Measurements from ENCODE around the gene SPRR1A. TPM values are rescaled to one million over a fixed set of nuclear protein-coding genes. Genes with fewer than 3 reads are reported as not detected.

Gene SPRR1A
- total and polyA plus RNA-seq, 10 of the 15 experiments (the other 5 are each of a cell fraction or from before 2014, with no cell fraction given) = not detected

- no peak for TF ChIP-seq ATF7 (IDR thresholded peaks at IDR 0.05; ENCODE audit: low read depth)
- no peak for TF ChIP-seq NFYB (IDR thresholded peaks at IDR 0.05; ENCODE audit: insufficient read depth, low read depth, low read length)
- no peak for TF ChIP-seq CREB1 (IDR thresholded peaks at IDR 0.05; ENCODE audit: low read depth)
- TF ChIP-seq YY1 (IDR thresholded peaks at IDR 0.05; ENCODE audit: low read depth, low read length) = no peak
- no peak for TF ChIP-seq FOS (IDR thresholded peaks at IDR 0.05; ENCODE audit: borderline replicate concordance, extremely low read depth, insufficient read length)
- no peak for TF ChIP-seq TARDBP (IDR thresholded peaks at IDR 0.05; ENCODE audit: borderline replicate concordance)
- TF ChIP-seq RFX5 (IDR thresholded peaks at IDR 0.05; ENCODE audit: low read depth, low read length) = no peak
- no peak for TF ChIP-seq ZNF24 (IDR thresholded peaks at IDR 0.05)
- TF ChIP-seq NFIC (IDR thresholded peaks at IDR 0.05; ENCODE audit: low read depth, low read length) = no peak
Observed at GRCh38 chr1:152981146-152981871, 2.6 kb upstream of the SPRR1A start (continued).

- ChIA-PET RAD21 (ENCODE audit: unreplicated experiment) (no interaction called here), POLR2A (no interaction called here)
- TF ChIP-seq PRDM15 (CRISPR knock-in tag; IDR thresholded peaks at IDR 0.05) = no peak
- no peak for TF ChIP-seq TBL1XR1 (IDR thresholded peaks at IDR 0.05; ENCODE audit: low read depth, low read length)
- TF ChIP-seq SKIL (IDR thresholded peaks at IDR 0.05; ENCODE audit: low read depth, poor library complexity, severe bottlenecking) = no peak
- no peak for TF ChIP-seq ZSCAN29 (IDR thresholded peaks at IDR 0.05)
- TF ChIP-seq SMAD5 (IDR thresholded peaks at IDR 0.05; ENCODE audit: low read depth) = no peak
- no peak for TF ChIP-seq EED (IDR thresholded peaks at IDR 0.05; ENCODE audit: low read depth)
- TF ChIP-seq POU2F2 (IDR thresholded peaks at IDR 0.05; ENCODE audit: borderline replicate concordance, low read depth, low read length) = no peak
- TF ChIP-seq SMARCA5 (IDR thresholded peaks at IDR 0.05) = no peak
- no peak for TF ChIP-seq NBN (IDR thresholded peaks at IDR 0.05)
- no peak for TF ChIP-seq FOS (IDR thresholded peaks at IDR 0.05; ENCODE audit: borderline replicate concordance, extremely low read depth, insufficient read length)
- TF ChIP-seq ZZZ3 (IDR thresholded peaks at IDR 0.05; ENCODE audit: control insufficient read depth, insufficient read length, low read depth) = no peak
- TF ChIP-seq MEF2A (IDR thresholded peaks at IDR 0.05; ENCODE audit: insufficient read depth, low read depth, low read length) = no peak
Observed at GRCh38 chr1:152982076-152982475, 1.8 kb upstream of the SPRR1A start.

More at GRCh38 chr1:152982076-152982475, 1.8 kb upstream of the SPRR1A start:
- FAIRE-seq (no peak), DNase-seq (ENCODE audit: low read depth, low spot score) (no peak), ATAC-seq (no peak)
- no peaks in the 10 kb centered on the region; the same call in 1 of the 2 replicates for H4K20me1 ChIP-seq (ENCODE audit: control insufficient read depth, insufficient read depth)
- H3K27ac ChIP-seq (ENCODE audit: control insufficient read depth, insufficient read depth) = no peak overlapping the region
- no peak overlapping the region for H3K4me3 ChIP-seq
- ChIA-PET SMC1A (ENCODE audit: uncharacterized antibody, unreplicated experiment) (interaction anchor here (1.0 kb wide), 1 partner anchor 17 kb away, joined by 4 read pairs; no protein-coding TSS in a partner anchor), CTCF (no interaction called here)
- in situ Hi-C loops (cut with MboI) (no loop called here), intact Hi-C loops (cut with micrococcal nuclease; ENCODE audit: unreplicated experiment) (no loop called here)
- no peaks in the 10 kb centered on the region for H3K79me2 ChIP-seq (ENCODE audit: control insufficient read depth, insufficient read depth, low read length)
- H2AFZ ChIP-seq (ENCODE audit: control insufficient read depth, low read depth, low read length) = no peak overlapping the region
- H3K9ac ChIP-seq (ENCODE audit: control insufficient read depth, insufficient read depth, low read length) = no peak overlapping the region
- no peaks in the 10 kb centered on the region for H3K4me1 ChIP-seq (ENCODE audit: control insufficient read depth, insufficient read depth, low read length)
- 9% methylated on average over 4 of the region's 4 CpGs for WGBS (ENCODE audit: insufficient coverage, insufficient replicate concordance, low lambda C conversion rate, missing lambda C conversion rate)
- no peaks in the 10 kb centered on the region for H3K27me3 ChIP-seq (replicated peaks in 1 of 2; ENCODE audit: control insufficient read depth in 2 of 2, insufficient read depth in 2 of 2, low read length in 1 of 2)
- BruUV-seq (replicated peaks) = no TSS peak
- no peaks in the 10 kb centered on the region for H3K36me3 ChIP-seq (ENCODE audit: control insufficient read depth in 2 of 2, insufficient read depth in 2 of 2, low read length in 1 of 2)
- no peak overlapping the region for H3K4me2 ChIP-seq (ENCODE audit: control insufficient read depth, insufficient read depth)
- H3K9me3 ChIP-seq (replicated peaks; ENCODE audit: control insufficient read depth, insufficient read depth, low read length) = no peaks in the 10 kb centered on the region

Data from GM12878 (cell line).